IMR-90 (cell line): ENCODE measurements around the gene GM2A.

Experiments
- CEBPB ChIP-seq: IDR thresholded peaks from 2 replicates; pipeline ENCODE4 v1.6.1; 2012; ENCODE audit warnings: low read depth, low read length, improper control_type of control experiment
- CTCF ChIP-seq: conservative IDR thresholded peaks from 2 replicates; pipeline ENCODE4 v1.5.1; 2012; ENCODE audit warnings: mild to moderate bottlenecking, low read depth, low read length, improper control_type of control experiment
- MAZ ChIP-seq: IDR thresholded peaks from 2 replicates; pipeline ENCODE4 v1.6.1; 2012; ENCODE audit warnings: low read depth, mild to moderate bottlenecking, low read length, improper control_type of control experiment, moderate library complexity, borderline replicate concordance
- MXI1 ChIP-seq: IDR thresholded peaks from 2 replicates; pipeline ENCODE4 v1.6.1; 2012; ENCODE audit warnings: low read depth, mild to moderate bottlenecking, low read length, moderate library complexity, borderline replicate concordance
- NFE2L2 ChIP-seq: fragments of 150-350 bp; IDR thresholded peaks from 2 replicates; pipeline ENCODE4 v1.6.1; 2016; ENCODE audit warnings: low read depth, mild to moderate bottlenecking, low read length
- POLR2A ChIP-seq: IDR thresholded peaks from 2 replicates; pipeline ENCODE4 v1.6.1; 2012; ENCODE audit warnings: mild to moderate bottlenecking, low read depth, low read length
- RAD21 ChIP-seq: IDR thresholded peaks from 2 replicates; pipeline ENCODE4 v1.6.1; 2012; ENCODE audit warnings: low read length, improper control_type of control experiment
- RCOR1 ChIP-seq: IDR thresholded peaks from 2 replicates; pipeline ENCODE4 v1.6.1; 2012; ENCODE audit warnings: mild to moderate bottlenecking, low read length, improper control_type of control experiment; ENCODE audit not compliant: insufficient replicate concordance
- RFX5 ChIP-seq: IDR thresholded peaks from 2 replicates; pipeline ENCODE4 v1.8.0; 2012; ENCODE audit warnings: low read depth, mild to moderate bottlenecking, low read length, moderate library complexity
- SMC3 ChIP-seq: fragments of 150-350 bp; IDR thresholded peaks from 2 replicates; pipeline ENCODE4 v1.6.1; 2016; ENCODE audit warnings: low read depth, mild to moderate bottlenecking, antibody characterized with exemption, low read length, moderate library complexity
- USF2 ChIP-seq: fragments of 150-350 bp; IDR thresholded peaks from 2 replicates; pipeline ENCODE4 v1.6.1; 2017; ENCODE audit warnings: mild to moderate bottlenecking, antibody characterized with exemption, low read length, low read depth
- TF ChIP-seq, protein P1 (sequence below): fragments of 150-350 bp; IDR thresholded peaks from 2 replicates; pipeline ENCODE4 v1.6.1; 2016; ENCODE audit warnings: low read depth, mild to moderate bottlenecking, low read length, moderate library complexity, borderline replicate concordance

DNA sequence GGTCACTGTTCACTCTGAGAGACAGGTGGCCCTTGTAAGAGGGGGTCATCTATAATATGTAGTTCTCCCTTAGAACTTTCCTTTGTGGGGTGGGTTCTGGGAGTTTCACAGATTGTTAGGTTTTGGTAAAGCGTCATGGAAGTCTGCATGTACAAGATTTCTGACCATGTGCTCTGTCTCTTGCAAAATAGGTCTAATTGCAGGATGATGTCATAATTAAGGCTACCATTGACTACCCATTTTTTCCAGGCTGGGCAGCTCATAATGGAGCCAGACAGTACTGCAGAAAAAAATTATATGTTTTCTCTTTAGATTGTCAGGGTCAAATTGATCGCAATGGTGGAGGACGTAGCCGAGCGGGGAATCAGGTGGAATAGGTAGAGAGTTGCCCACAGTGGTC is 3.7 kb upstream of the GM2A start:
- TF ChIP-seq CTCF, result no peak
- TF ChIP-seq USF2, result no peak
- no peak for TF ChIP-seq POLR2A
- TF ChIP-seq SMC3, result no peak
- TF ChIP-seq RAD21, result no peak
- TF ChIP-seq MXI1, result no peak
- TF ChIP-seq MAZ, result no peak
- no peak for TF ChIP-seq RFX5
- TF ChIP-seq, protein P1, sequence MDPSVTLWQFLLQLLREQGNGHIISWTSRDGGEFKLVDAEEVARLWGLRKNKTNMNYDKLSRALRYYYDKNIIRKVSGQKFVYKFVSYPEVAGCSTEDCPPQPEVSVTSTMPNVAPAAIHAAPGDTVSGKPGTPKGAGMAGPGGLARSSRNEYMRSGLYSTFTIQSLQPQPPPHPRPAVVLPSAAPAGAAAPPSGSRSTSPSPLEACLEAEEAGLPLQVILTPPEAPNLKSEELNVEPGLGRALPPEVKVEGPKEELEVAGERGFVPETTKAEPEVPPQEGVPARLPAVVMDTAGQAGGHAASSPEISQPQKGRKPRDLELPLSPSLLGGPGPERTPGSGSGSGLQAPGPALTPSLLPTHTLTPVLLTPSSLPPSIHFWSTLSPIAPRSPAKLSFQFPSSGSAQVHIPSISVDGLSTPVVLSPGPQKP, result no peak
- no peak for TF ChIP-seq CEBPB
- no peak for TF ChIP-seq RCOR1
- no peak for TF ChIP-seq NFE2L2
